WERI-Rb-1 (cell line): ENCODE results near the gene BEND7.

Experiments used
- DNase-seq: peaks from one replicate; pipeline ENCODE4 v3.0.0-alpha.2; 2020
- H3K27ac ChIP-seq: fragments of 250-450 bp; sonication (Bioruptor Pico); 2 replicates; pipeline ENCODE4 v1.5.1; 2020; ENCODE audit warnings: mild to moderate bottlenecking, moderate library complexity
- H3K27me3 ChIP-seq: fragments of 250-450 bp; sonication (Bioruptor Pico); 2 replicates; pipeline ENCODE4 v1.5.1; 2021; ENCODE audit warnings: mild to moderate bottlenecking, low read depth, moderate library complexity; ENCODE audit not compliant: insufficient read depth, severe bottlenecking
- H3K36me3 ChIP-seq: fragments of 250-450 bp; sonication (Bioruptor Pico); 2 replicates; pipeline ENCODE4 v1.5.1; 2020; ENCODE audit warnings: mild to moderate bottlenecking, moderate library complexity
- H3K4me3 ChIP-seq: 2 replicates; pipeline ENCODE4 v1.5.1; 2011; ENCODE audit warnings: low read depth, mild to moderate bottlenecking, control low read depth, low read length
- H3K9me3 ChIP-seq: fragments of 250-450 bp; sonication (Bioruptor Pico); 2 replicates; pipeline ENCODE4 v1.5.1; 2021; ENCODE audit warnings: mild to moderate bottlenecking, moderate library complexity; ENCODE audit not compliant: severe bottlenecking
- TF ChIP-seq, protein P1 (sequence below): IDR thresholded peaks from 2 replicates; pipeline ENCODE4 v1.5.1; 2011; ENCODE audit warnings: low read depth, mild to moderate bottlenecking, control low read depth, inconsistent platforms, low read length

Gene BEND7

DNA sequence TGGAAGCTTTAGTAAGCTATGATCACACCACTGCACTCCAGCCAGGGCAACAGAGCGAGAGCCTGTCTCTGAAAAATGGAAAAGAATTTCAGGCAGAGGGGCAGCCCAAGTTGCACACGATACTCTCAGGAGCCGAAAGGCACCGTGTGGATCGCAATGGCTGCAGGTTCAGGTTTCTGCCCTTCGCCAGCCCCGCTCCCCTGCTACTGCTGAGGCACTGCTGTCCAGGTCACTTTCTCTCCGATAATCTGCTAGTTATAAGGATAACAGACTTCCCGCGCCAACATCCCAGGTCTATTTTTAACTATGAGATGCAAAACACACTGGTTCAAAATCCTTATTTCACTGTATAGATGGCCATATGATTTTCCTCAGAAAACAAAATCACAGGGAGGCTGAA is 11.1 kb downstream of the BEND7 start:
- Histone ChIP-seq H3K36me3 (no peaks in the 10 kb centered on the region), H3K27me3 (no peaks in the 10 kb centered on the region), H3K9me3 (no peaks in the 10 kb centered on the region), H3K27ac (no peak overlapping the region), H3K4me3 (no peak overlapping the region)
- TF ChIP-seq, protein P1, sequence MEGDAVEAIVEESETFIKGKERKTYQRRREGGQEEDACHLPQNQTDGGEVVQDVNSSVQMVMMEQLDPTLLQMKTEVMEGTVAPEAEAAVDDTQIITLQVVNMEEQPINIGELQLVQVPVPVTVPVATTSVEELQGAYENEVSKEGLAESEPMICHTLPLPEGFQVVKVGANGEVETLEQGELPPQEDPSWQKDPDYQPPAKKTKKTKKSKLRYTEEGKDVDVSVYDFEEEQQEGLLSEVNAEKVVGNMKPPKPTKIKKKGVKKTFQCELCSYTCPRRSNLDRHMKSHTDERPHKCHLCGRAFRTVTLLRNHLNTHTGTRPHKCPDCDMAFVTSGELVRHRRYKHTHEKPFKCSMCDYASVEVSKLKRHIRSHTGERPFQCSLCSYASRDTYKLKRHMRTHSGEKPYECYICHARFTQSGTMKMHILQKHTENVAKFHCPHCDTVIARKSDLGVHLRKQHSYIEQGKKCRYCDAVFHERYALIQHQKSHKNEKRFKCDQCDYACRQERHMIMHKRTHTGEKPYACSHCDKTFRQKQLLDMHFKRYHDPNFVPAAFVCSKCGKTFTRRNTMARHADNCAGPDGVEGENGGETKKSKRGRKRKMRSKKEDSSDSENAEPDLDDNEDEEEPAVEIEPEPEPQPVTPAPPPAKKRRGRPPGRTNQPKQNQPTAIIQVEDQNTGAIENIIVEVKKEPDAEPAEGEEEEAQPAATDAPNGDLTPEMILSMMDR = no peak
- DNase-seq = no peak

DNA sequence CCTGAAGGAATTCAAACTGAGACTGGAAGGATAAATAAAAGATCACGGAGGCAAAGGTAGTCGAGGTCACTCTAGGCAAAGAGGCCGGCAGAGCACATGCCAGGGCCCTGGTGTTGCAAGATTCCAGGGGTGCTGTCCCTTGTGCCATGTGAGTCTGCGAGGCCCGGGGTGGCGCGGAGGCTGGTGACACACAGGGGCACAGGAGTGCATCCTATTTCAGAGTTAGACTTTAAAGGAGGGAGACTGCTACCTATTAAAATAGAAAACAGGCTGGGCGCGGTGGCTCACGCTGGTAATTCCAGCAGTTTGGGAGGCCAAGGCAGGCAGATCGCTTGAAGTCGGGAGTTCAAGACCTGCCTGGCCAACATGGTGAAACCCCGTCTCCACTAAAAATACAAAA is 12.6 kb downstream of the BEND7 start:
- TF ChIP-seq, protein P1 = no peak
- Histone ChIP-seq H3K36me3 (no peaks in the 10 kb centered on the region), H3K9me3 (no peaks in the 10 kb centered on the region), H3K27ac (no peak overlapping the region), H3K27me3 (no peaks in the 10 kb centered on the region), H3K4me3 (no peak overlapping the region)
- no peak for DNase-seq

DNA sequence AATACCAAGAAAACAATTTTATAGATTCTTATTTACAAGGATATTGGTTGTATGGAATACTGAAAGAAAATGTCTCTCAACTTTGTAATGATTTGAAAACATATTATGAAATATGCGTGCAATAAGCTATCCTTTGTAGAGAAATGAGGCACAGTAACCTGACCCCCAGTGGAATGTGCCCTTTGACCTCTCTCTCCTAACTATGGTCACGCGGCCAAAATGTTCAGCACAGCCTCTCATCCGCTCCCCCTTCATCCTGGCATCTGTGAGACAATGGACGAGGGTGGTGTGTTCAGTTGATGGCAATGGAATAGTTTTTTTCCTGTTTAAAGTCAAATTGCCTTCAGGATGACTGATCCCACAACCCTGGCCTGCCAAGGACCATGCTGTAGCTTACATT is 13.3 kb downstream of the BEND7 start:
- Histone ChIP-seq H3K27ac (no peak overlapping the region), H3K9me3 (no peaks in the 10 kb centered on the region), H3K4me3 (no peak overlapping the region), H3K36me3 (no peaks in the 10 kb centered on the region), H3K27me3 (no peaks in the 10 kb centered on the region)
- TF ChIP-seq, protein P1 = no peak
- no peak for DNase-seq

DNA sequence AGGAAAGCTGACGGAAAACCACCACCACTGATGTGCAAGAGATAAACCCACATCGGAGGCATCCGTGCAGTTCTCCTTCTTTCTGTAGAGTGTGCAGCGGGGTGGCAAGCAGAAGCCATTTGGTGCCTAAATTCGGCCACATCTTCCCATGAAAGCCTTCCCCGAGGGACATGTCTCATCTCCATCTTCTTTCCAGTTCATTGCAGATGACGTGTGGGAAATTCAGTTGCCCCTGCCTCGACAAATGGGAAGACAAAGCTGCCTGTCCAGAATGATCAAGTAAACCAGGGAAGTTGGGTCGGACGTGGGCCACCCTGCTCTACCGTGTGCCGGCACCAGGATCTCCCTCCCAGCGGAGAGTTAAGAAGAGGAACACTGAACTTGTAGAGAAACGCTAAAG is 14.5 kb downstream of the BEND7 start:
- Histone ChIP-seq H3K36me3 (no peaks in the 10 kb centered on the region), H3K9me3 (no peaks in the 10 kb centered on the region), H3K27me3 (no peaks in the 10 kb centered on the region), H3K4me3 (no peak overlapping the region), H3K27ac (no peak overlapping the region)
- no peak for DNase-seq
- TF ChIP-seq, protein P1 = no peak

DNA sequence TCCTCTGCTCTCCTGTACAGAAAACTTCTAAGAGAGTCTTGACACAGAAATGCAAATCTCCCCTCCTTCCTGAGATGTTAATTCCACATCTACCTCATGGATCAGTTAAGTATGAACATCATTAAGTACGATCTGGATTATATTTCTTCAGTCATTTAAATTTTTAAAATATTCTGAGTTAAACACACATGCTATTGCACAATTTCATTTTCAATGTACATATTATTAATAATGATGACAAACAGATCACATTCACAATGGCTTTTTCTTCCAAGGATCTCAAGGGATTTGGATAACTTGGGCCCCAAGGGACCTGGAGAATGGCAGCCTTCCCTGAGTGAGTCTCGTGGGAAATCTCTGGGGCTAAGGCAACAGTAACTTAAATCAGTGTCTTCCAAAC is 16.2 kb downstream of the BEND7 start:
- Histone ChIP-seq H3K36me3 (no peaks in the 10 kb centered on the region), H3K4me3 (no peak overlapping the region), H3K27me3 (no peaks in the 10 kb centered on the region), H3K9me3 (no peaks in the 10 kb centered on the region), H3K27ac (no peak overlapping the region)
- TF ChIP-seq, protein P1 = no peak
- no peak for DNase-seq

DNA sequence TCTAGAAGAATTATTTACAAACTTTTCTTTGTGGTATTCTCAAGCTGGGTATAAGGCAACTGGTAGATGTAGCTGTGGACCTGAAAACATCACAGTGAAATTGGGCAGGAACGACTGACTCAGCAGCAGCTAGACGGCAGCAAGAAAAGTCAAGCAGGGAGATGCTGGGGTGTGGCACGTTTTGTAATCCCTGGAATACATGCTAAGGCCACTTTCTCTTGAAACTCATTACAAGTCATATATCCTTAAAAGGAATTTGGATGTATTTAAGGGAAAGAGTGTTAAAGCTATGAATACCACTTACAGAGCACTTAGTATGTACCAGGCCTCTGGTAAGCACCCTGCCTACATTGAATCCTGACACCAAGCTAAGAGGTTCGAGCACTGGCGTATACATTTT is 17.4 kb downstream of the BEND7 start:
- Histone ChIP-seq H3K4me3 (no peak overlapping the region), H3K27me3 (no peaks in the 10 kb centered on the region), H3K9me3 (no peaks in the 10 kb centered on the region), H3K27ac (no peak overlapping the region), H3K36me3 (no peaks in the 10 kb centered on the region)
- TF ChIP-seq, protein P1 = no peak
- no peak for DNase-seq
